Ishikawa (cell line): ENCODE results near the gene ZNF428.
A peak's percentile ranks its signal among the peaks of the same experiment; 100 is the strongest.

Source experiments
- CEBPB ChIP-seq: IDR thresholded peaks from 2 replicates; pipeline ENCODE4 v1.6.1; 2012
- CREB1 ChIP-seq: IDR thresholded peaks from 2 replicates; pipeline ENCODE4 v1.6.1; 2012; ENCODE audit warnings: low read depth
- EGR1 ChIP-seq: IDR thresholded peaks from 2 replicates; pipeline ENCODE4 v1.6.1; 2012
- EP300 ChIP-seq: IDR thresholded peaks from 2 replicates; pipeline ENCODE4 v1.6.1; 2012; ENCODE audit warnings: borderline replicate concordance
- FOXM1 ChIP-seq: IDR thresholded peaks from 2 replicates; pipeline ENCODE4 v1.6.1; 2012; ENCODE audit warnings: low read depth, borderline replicate concordance
- NFIC ChIP-seq: IDR thresholded peaks from 2 replicates; pipeline ENCODE4 v1.6.1; 2012
- RAD21 ChIP-seq: IDR thresholded peaks from 2 replicates; pipeline ENCODE4 v1.6.1; 2012; ENCODE audit warnings: low read depth
- REST ChIP-seq: IDR thresholded peaks from 2 replicates; pipeline ENCODE4 v1.6.1; 2012; ENCODE audit warnings: low read depth, mild to moderate bottlenecking
- TAF1 ChIP-seq: IDR thresholded peaks from 2 replicates; pipeline ENCODE4 v1.6.1; 2012; ENCODE audit warnings: low read depth, mild to moderate bottlenecking
- TCF12 ChIP-seq: IDR thresholded peaks from 2 replicates; pipeline ENCODE4 v1.6.1; 2012; ENCODE audit warnings: low read depth
- TEAD4 ChIP-seq: IDR thresholded peaks from 2 replicates; pipeline ENCODE4 v1.6.1; 2012
- YY1 ChIP-seq: IDR thresholded peaks from 2 replicates; pipeline ENCODE4 v1.6.1; 2012; ENCODE audit warnings: low read depth
- ZBTB7A ChIP-seq: IDR thresholded peaks from 2 replicates; pipeline ENCODE4 v1.6.1; 2012; ENCODE audit warnings: low read depth
- TF ChIP-seq, protein P1 (sequence below): IDR thresholded peaks from 2 replicates; pipeline ENCODE4 v1.6.1; 2012
- TF ChIP-seq, protein P2 (sequence below): IDR thresholded peaks from 2 replicates; pipeline ENCODE4 v1.6.1; 2012

The ZNF428 gene

GRCh38 chr19:43638995-43639518 lies 19.6 kb upstream of the ZNF428 start:
- TF ChIP-seq EGR1 (no peak), NFIC (no peak), TCF12 (no peak), ZBTB7A (no peak), EP300 (no peak), RAD21 (no peak), REST (no peak), FOXM1 (no peak), YY1 (no peak), CREB1 (no peak), TAF1 (no peak)
- TF ChIP-seq, protein P1, sequence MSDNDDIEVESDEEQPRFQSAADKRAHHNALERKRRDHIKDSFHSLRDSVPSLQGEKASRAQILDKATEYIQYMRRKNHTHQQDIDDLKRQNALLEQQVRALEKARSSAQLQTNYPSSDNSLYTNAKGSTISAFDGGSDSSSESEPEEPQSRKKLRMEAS: no peak

DNA sequence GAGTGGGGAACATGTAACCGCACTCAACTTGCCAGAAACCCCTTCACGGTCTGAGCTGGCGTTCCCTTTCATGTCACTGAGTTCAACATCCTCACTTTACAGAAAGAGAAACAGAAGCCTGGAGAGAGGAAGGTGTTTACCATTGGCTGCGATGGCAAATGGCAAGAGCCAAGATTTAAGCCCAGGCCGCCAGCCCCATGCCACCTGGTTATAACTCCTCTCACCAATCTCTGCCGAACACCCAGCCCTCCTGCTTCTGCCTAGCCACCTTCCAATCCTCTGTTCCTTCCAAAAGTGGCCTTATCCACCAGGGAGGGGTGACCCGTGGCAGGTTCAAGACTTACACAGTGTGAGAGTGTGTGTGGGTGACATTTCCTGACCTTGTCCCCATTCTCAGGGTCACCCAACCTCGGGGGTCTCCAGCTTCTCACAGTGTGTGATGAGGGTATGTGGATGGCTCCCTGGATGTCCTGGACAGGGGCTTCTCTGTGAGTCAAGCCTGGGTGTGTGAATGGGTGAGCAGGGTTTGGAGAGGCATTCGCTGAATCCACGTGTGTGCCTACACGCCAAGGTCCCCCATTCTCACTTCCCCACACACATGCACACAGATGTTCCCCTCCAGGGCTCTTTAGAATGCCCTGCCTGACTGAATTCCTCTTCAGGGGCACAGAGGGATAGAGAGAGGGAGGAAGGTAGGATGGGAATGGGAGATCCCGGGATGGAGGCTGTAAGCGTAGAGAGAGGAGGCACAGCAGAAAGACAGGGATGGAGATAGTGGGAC lies 19.0 kb upstream of the ZNF428 start:
- no peak for TF ChIP-seq EP300

GRCh38 chr19:43636121-43636683 lies 16.8 kb upstream of the ZNF428 start:
- TF ChIP-seq, protein P2, sequence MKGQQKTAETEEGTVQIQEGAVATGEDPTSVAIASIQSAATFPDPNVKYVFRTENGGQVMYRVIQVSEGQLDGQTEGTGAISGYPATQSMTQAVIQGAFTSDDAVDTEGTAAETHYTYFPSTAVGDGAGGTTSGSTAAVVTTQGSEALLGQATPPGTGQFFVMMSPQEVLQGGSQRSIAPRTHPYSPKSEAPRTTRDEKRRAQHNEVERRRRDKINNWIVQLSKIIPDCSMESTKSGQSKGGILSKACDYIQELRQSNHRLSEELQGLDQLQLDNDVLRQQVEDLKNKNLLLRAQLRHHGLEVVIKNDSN: no peak
- TF ChIP-seq NFIC (no peak), FOXM1 (no peak), TEAD4 (peak; percentile 29; the same call in 1 of the 2 replicates), YY1 (no peak), TAF1 (no peak)

DNA sequence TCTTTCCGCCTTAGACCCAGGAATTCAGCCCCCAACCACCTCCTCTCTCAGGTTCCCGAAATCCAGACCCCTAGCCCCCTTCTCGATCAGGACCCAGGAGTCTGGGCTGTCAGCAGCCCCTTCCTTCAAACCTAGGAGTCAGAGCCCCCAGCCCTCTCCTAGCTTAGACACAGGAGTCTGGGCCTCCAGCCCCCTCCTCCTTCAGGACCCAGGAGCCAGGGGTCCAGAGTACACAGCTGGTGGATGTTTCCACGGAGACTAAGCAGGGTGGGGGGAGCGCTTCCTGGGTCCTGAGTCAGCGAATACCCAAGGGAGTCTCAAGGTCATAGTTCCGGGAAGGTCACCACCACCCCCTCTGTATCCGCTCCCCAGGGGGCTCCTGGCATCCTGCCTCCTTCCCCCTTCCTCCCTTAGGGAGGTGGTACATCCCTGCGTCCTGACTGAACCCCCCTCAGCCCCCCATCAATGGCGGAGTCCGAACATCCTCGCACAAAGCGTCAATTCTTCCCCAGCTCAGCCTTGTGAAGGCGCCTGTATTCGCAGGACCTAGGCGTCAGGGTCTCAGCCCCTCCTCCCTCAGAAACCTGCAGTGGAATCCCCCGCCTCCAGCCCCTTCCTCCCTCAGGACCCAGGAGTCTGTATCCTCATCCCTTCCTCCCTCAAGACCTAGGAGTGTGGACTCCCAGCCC lies 15.6 kb upstream of the ZNF428 start:
- TF ChIP-seq EGR1 (no peak), ZBTB7A (peak; percentile 26; the same call in 1 of the 2 replicates)

DNA sequence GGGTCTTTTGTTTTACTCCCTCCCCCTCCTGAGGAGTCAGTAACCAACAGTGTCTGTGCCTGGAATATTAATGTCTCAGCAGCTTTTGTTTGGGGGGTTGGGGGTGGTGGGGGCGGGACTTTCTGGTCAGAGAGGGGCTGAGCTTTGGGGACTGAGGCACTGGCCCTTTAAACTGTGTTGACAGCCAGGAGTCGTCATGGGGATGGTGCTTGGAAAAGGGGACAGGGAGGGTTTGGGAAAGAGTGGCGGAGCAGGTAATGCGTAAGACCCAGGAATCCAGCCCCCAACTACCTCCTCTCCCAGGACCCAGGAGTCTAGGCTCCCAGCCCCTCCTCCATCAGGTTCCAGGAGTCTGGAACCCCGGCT lies 15.1 kb upstream of the ZNF428 start:
- TF ChIP-seq ZBTB7A (peak; percentile 10; the same call in 1 of the 2 replicates), EGR1 (no peak), CEBPB (no peak), EP300 (no peak)
- TF ChIP-seq, protein P1: no peak

- TF ChIP-seq TAF1: no peak
- TF ChIP-seq, protein P1: no peak
- TF ChIP-seq NFIC: no peak
- TF ChIP-seq TCF12: no peak
- no peak for TF ChIP-seq YY1
- TF ChIP-seq REST: no peak
- no peak for TF ChIP-seq EP300
- no peak for TF ChIP-seq CEBPB
Measured at GRCh38 chr19:43634068-43634467, 14.6 kb upstream of the ZNF428 start.

GRCh38 chr19:43633520-43633919 lies 14.1 kb upstream of the ZNF428 start:
- TF ChIP-seq FOXM1: no peak
- no peak for TF ChIP-seq TCF12
- no peak for TF ChIP-seq CEBPB
- no peak for TF ChIP-seq RAD21
- TF ChIP-seq NFIC: no peak
- TF ChIP-seq, protein P2: no peak
- TF ChIP-seq, protein P1: no peak
- TF ChIP-seq TAF1: no peak
- no peak for TF ChIP-seq TEAD4
- TF ChIP-seq CREB1: no peak
- no peak for TF ChIP-seq EP300
- TF ChIP-seq YY1: no peak
- TF ChIP-seq ZBTB7A: no peak
- TF ChIP-seq REST: no peak
- TF ChIP-seq EGR1: no peak
